ENCODE measurements around the gene SASH3. TPM values are rescaled to one million over a fixed set of nuclear protein-coding genes. Genes with fewer than 3 reads are reported as not detected.
"Not testable (repeated sequence)": the region's sequence is repeated elsewhere in the genome, so short reads cannot be mapped to it uniquely, and the experiment has no call there.

The SASH3 gene
- 111 TPM for polyA plus RNA-seq (2012; ENCODE audit: low read depth, missing spikeins)

DNA sequence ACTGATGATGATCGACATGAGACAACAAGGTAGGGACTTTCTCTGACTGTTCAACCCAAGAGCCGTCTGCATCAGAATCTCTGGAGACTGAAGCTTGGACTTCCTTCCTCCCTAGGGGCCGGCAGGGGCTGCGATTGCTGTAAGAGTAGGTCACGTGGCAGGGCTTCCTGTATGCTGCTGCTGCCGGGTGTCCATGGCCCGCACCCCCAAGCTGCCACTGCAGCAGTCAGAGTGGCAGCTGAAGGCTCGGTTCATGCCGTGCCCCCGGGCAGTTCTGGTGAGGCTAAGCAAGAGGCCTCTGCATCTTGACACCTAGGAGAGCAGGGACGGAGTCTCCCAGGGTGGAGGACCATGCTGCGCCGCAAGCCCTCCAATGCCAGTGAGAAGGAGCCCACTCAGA, at the start of gene SASH3:
Gene SASH3 (plus strand): TSS at position 203 of the 400 bp plus-strand sequence. CDS start 149 bp downstream, at position 352.
- TF ChIP-seq SPI1 (IDR thresholded peaks at IDR 0.05; ENCODE audit: low read depth, low read length) (peak; percentile 56), POU2F2 (IDR thresholded peaks at IDR 0.05; ENCODE audit: low read depth, low read length) (0 out of 2 replicates have a peak, but pooled peaks have one; percentile 12), POLR2AphosphoS5 (IDR thresholded peaks at IDR 0.05; ENCODE audit: low read depth, low read length) (0 out of 2 replicates have a peak, but pooled peaks have one; percentile 61), POLR2A (IDR thresholded peaks at IDR 0.05; ENCODE audit: low read depth, low read length) (peak; percentile 76), PAX5 (IDR thresholded peaks at IDR 0.05; ENCODE audit: insufficient read depth, low read length, severe bottlenecking) (no peak), TAF1 (IDR thresholded peaks at IDR 0.05; ENCODE audit: low read depth, low read length) (peak; percentile 71)
- peak; percentile 99 for FAIRE-seq
- DNase-seq (ENCODE audit: insufficient read length, low spot score), result no peak

DNA sequence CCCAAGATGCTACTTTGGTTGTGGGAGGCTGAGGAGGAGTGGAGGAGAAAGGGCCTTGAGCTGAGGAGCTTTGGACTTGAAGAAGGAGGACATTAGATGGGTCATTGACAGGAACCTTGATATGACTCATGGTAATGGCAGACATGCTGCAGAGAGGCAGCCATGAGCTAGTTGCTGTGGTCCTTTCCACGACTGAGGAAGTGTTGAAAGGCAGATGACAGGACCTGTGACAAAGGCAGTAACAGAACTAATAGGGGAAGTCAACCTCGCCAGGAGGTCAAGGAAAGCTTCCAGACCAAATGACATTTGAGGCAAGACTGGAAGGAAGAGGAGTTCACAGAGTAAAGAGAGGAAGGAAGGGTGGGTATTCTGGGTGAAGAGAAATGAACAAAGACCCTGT, 48.5 kb upstream of the SASH3 start:
- DNase-seq (ENCODE audit: insufficient read length, low spot score) (no peak), FAIRE-seq (peak; percentile 58)
- TF ChIP-seq PAX5 (IDR thresholded peaks at IDR 0.05; ENCODE audit: insufficient read depth, low read length, severe bottlenecking), result no peak
- TF ChIP-seq POLR2A (IDR thresholded peaks at IDR 0.05; ENCODE audit: low read depth, low read length), result no peak
- TF ChIP-seq POU2F2 (IDR thresholded peaks at IDR 0.05; ENCODE audit: low read depth, low read length), result no peak
- TF ChIP-seq POLR2AphosphoS5 (IDR thresholded peaks at IDR 0.05; ENCODE audit: low read depth, low read length), result no peak
- TF ChIP-seq SPI1 (IDR thresholded peaks at IDR 0.05; ENCODE audit: low read depth, low read length), result no peak
- TF ChIP-seq TAF1 (IDR thresholded peaks at IDR 0.05; ENCODE audit: low read depth, low read length), result no peak

DNA sequence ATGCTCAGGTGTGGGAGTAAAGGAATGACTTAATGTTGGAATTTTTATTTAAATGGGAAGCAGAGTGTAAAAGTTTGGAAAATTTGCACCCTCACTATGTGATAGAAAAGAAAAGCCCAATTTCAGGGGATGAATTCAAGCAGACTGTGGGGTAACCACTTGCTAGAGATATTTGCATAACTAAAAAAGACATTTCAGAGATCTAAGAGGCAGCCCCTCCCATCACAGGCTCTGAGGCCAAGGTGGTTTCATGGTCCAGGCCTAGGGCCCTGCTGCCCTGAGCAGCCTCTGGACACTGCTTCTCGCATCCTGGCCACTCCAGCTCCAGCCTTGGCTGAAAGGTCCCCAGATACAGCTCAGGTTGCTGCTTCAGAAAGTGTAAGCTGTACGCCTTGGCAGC, 46.9 kb upstream of the SASH3 start:
- no peak for DNase-seq (ENCODE audit: insufficient read length, low spot score)
- peak; percentile 41 for FAIRE-seq
- TF ChIP-seq PAX5 (IDR thresholded peaks at IDR 0.05; ENCODE audit: insufficient read depth, low read length, severe bottlenecking) (no peak), POLR2AphosphoS5 (IDR thresholded peaks at IDR 0.05; ENCODE audit: low read depth, low read length) (no peak), POU2F2 (IDR thresholded peaks at IDR 0.05; ENCODE audit: low read depth, low read length) (no peak), SPI1 (IDR thresholded peaks at IDR 0.05; ENCODE audit: low read depth, low read length) (no peak), POLR2A (IDR thresholded peaks at IDR 0.05; ENCODE audit: low read depth, low read length) (no peak), TAF1 (IDR thresholded peaks at IDR 0.05; ENCODE audit: low read depth, low read length) (no peak)

DNA sequence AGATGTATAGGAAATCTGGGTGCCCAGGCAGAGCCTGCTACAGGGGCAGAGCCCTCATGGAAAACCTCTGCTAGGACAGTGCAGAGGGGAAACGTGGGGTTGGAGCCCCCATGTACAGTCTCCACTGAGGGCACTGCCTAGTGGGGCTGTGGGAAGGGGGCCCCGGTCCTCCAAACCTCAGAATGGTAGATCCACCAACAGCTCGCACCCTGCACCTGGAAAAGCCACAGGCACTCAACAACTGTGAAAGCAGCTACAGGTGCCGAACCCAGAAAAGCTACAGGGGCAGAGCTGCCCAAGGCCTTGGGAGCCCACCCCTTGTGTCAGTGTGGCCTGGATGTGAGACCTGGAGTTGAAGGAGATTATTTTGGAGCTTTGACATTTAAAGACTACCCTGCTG, 46.4 kb upstream of the SASH3 start:
- TF ChIP-seq POLR2A (IDR thresholded peaks at IDR 0.05; ENCODE audit: low read depth, low read length) (no peak), PAX5 (IDR thresholded peaks at IDR 0.05; ENCODE audit: insufficient read depth, low read length, severe bottlenecking) (no peak), POLR2AphosphoS5 (IDR thresholded peaks at IDR 0.05; ENCODE audit: low read depth, low read length) (no peak), SPI1 (IDR thresholded peaks at IDR 0.05; ENCODE audit: low read depth, low read length) (no peak), POU2F2 (IDR thresholded peaks at IDR 0.05; ENCODE audit: low read depth, low read length) (no peak), TAF1 (IDR thresholded peaks at IDR 0.05; ENCODE audit: low read depth, low read length) (no peak)
- DNase-seq (ENCODE audit: insufficient read length, low spot score), result no peak
- FAIRE-seq, result no peak

DNA sequence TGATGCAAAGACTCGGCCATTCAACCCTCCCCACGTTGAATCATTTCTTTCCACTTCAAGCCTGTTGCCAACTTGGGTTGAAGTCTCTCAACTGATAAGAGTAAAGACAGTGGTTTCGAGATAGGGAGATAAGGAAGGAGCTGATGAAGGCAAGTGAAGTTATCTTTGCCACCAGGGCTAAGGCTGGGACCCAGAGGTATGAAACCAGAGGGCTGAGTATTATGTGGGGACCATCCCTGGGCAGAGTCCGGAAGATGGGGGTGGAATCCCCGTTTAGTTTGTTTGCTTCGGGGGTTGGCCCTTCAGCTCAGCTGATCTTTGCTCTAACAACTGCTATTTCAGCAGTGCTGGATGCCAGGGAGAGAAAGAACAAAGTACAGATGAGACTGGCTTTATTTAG, 43.3 kb upstream of the SASH3 start:
- no peak for TF ChIP-seq SPI1 (IDR thresholded peaks at IDR 0.05; ENCODE audit: low read depth, low read length)
- TF ChIP-seq POU2F2 (IDR thresholded peaks at IDR 0.05; ENCODE audit: low read depth, low read length), result no peak
- TF ChIP-seq TAF1 (IDR thresholded peaks at IDR 0.05; ENCODE audit: low read depth, low read length), result no peak
- FAIRE-seq (no peak), DNase-seq (ENCODE audit: insufficient read length, low spot score) (no peak)

DNA sequence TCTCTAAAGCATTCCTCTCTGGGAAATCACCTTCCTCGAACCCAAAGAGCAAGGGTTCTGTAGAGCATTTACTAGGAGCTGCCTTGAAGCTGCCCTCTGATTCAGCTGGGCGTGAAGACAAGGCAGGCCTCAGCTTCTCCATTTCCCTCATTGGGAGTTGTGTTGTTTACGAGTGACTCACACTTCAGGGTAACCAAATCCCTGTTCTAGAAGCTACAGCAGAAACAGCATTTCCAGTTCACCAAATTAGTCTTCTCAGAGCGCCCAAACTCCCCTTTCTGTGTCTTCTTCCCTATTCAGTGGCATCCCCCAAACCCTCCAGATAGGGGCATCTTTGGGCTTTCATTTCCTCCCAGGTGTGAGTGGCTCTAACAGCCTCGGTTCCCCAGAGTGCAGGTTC, 41.8 kb upstream of the SASH3 start:
- DNase-seq (ENCODE audit: insufficient read length, low spot score) (no peak), FAIRE-seq (peak; percentile 26)
- TF ChIP-seq TAF1 (IDR thresholded peaks at IDR 0.05; ENCODE audit: low read depth, low read length), result no peak
- TF ChIP-seq SPI1 (IDR thresholded peaks at IDR 0.05; ENCODE audit: low read depth, low read length), result no peak
- TF ChIP-seq PAX5 (IDR thresholded peaks at IDR 0.05; ENCODE audit: insufficient read depth, low read length, severe bottlenecking), result no peak
- TF ChIP-seq POU2F2 (IDR thresholded peaks at IDR 0.05; ENCODE audit: low read depth, low read length), result no peak
- no peak for TF ChIP-seq POLR2AphosphoS5 (IDR thresholded peaks at IDR 0.05; ENCODE audit: low read depth, low read length)
- TF ChIP-seq POLR2A (IDR thresholded peaks at IDR 0.05; ENCODE audit: low read depth, low read length), result no peak

DNA sequence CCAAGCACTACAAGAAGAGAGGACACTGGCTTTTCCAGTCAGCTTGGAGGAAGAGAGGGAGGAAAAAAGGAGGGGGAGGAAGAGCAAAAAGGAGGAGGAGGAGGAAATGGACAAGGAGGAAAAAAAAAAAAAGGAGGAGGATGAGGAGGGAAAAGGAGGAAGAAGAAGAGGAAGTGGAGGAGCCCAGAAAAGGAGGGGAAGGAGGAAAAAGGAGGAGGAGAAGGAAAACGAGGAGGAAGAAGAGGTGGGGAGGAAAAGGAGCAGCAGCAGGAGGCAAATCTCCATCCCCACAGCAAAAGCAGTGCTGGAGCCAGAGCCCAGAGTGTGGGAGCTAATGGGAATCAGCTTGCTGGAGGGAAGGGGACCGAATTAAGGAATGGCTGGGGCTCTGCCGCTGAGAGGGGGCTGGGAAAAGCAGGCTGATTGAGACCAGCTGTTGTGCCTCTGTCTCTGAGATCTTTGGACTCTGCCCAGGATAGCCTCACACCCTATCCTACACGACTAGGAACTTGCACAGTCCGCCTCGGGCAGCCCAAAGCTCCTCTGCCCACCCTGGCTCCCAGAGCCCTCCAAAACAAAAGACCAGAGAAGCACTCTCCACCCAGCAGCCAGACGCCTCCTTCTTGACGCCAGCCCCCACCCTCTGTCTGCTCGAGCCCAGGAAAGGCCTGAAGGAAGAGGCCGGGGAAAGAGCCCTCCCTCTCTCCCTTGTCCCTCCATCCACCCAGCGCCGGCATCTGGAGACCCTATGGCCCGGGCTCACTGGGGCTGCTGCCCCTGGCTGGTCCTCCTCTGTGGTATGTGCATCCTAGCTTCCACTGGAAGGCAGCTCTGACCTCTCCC, 41.1 kb upstream of the SASH3 start, which contains the start of gene XPNPEP2:
Gene XPNPEP2 (plus strand): TSS at position 514 of the 843 bp plus-strand sequence. CDS start 235 bp downstream, at position 749.
- DNase-seq (ENCODE audit: insufficient read length, low spot score) (no peak), FAIRE-seq (no peak)
- no peak for TF ChIP-seq SPI1 (IDR thresholded peaks at IDR 0.05; ENCODE audit: low read depth, low read length)
- TF ChIP-seq POLR2AphosphoS5 (IDR thresholded peaks at IDR 0.05; ENCODE audit: low read depth, low read length), result no peak
- TF ChIP-seq POU2F2 (IDR thresholded peaks at IDR 0.05; ENCODE audit: low read depth, low read length), result no peak
- TF ChIP-seq PAX5 (IDR thresholded peaks at IDR 0.05; ENCODE audit: insufficient read depth, low read length, severe bottlenecking), result no peak
- no peak for TF ChIP-seq TAF1 (IDR thresholded peaks at IDR 0.05; ENCODE audit: low read depth, low read length)
- TF ChIP-seq POLR2A (IDR thresholded peaks at IDR 0.05; ENCODE audit: low read depth, low read length), result no peak

DNA sequence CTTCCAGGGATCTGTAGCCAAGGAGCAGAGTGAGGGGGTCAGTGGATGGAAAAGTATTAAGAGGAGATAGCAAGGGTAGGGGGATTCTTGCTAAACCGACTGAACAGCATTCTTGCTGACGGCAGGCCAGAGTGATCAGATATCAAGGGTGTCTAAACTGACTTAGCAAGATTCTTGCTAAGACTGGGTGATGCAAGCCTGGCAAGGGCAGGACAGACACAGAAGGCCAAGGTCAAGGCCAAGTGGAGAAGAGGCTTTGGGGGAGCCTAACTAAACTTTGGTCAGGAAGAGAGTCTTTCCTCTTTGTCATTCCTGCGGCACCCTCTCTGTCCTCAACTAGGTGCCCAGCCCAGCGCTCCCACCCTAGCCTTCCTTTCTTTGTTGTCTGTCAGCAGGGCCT, 40.2 kb upstream of the SASH3 start:
- no peak for FAIRE-seq
- DNase-seq (ENCODE audit: insufficient read length, low spot score), result no peak
- TF ChIP-seq SPI1 (IDR thresholded peaks at IDR 0.05; ENCODE audit: low read depth, low read length) (no peak), PAX5 (IDR thresholded peaks at IDR 0.05; ENCODE audit: insufficient read depth, low read length, severe bottlenecking) (no peak), TAF1 (IDR thresholded peaks at IDR 0.05; ENCODE audit: low read depth, low read length) (no peak), POLR2A (IDR thresholded peaks at IDR 0.05; ENCODE audit: low read depth, low read length) (no peak), POLR2AphosphoS5 (IDR thresholded peaks at IDR 0.05; ENCODE audit: low read depth, low read length) (no peak), POU2F2 (IDR thresholded peaks at IDR 0.05; ENCODE audit: low read depth, low read length) (no peak)

DNA sequence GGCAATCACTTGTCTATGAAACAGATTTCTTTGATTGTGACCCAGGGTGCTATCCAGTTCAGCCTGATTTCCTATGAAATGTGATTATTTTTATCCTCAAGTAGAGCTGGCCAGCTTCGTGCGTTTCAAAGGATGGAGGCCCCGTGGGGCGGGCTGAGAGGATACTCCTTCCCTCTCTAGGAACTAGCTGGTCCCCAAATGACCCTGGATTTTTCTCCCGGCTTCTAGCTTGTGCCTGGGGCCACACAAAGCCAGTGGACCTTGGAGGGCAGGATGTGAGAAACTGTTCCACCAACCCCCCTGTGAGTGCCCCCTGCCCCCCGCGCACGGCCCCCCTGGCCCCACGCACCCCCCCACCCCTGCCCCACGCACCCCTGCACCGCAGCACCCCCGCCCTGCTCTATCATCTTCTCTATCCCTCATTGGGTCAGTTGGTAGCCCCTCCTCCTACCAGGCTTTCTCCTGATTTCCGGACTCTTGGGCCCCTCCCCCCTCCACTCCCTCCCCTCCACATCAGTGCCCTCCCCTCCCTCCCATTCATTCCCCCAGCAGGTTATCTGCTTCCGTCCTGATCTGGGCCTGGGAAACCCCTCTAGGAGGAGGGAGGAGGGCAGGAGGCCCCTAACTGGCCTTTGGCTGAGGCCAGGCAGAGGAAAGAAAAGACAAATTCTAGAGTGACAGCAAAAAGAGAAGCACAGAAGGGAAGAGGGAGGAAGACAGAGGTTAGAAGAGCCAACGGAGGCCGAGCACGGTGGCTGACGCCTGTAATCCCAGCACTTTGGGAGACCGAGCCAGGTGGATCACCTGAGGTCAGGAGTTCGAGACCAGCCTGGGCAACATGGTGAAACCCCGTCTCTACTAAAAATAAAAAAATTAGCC, 37.6 kb upstream of the SASH3 start:
- DNase-seq (ENCODE audit: insufficient read length, low spot score), result no peak
- FAIRE-seq, result peak; percentile 80
- no peak for TF ChIP-seq POLR2AphosphoS5 (IDR thresholded peaks at IDR 0.05; ENCODE audit: low read depth, low read length)
- TF ChIP-seq PAX5 (IDR thresholded peaks at IDR 0.05; ENCODE audit: insufficient read depth, low read length, severe bottlenecking), result no peak

DNA sequence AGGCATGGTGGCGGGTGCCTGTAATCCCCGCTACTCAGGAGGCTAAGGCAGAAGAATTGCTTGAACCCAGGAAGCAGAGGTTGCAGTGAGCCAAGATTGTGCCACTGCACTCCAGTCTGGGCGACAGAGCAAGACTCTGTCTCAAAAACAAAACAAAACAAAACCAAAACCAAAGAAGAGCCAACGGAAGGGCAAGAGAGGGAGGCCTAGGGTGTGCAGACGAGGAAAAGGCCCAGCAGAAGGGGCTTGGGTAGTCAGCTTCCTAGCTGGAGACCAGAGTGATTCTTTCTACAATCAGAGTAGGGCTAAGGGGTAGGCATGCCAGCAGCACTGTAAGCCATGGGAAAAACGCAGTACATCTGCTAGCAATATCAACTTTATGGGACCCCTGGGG, 37.0 kb upstream of the SASH3 start:
- DNase-seq (ENCODE audit: insufficient read length, low spot score), result not testable (repeated sequence)
- FAIRE-seq, result peak; percentile 67
